GM12878 (cell line): ENCODE measurements around the gene COL5A1. TPM values are rescaled to one million over a fixed set of nuclear protein-coding genes. Genes with fewer than 3 reads are reported as not detected.

ENCODE experiments used
- ATAC-seq: fragments of 200-7000 bp; cut with Tn5 transposase; 3 replicates; pipeline ENCODE4 v1.9.1; 2020; ENCODE audit warnings: mild to moderate bottlenecking, moderate library complexity
- BruUV-seq: library from RNA; stranded (reverse); fragments of 400-500 nt; replicated peaks from 2 replicates; lab custom pipeline; 2021; lab: Mats Ljungman, UMichigan
- CTCF ChIA-PET: fragments of 300-600 bp; sonication (Branson Sonifier 250); formaldehyde crosslinking; extraction: SDS; loops from one replicate; lab custom pipeline; 2021; ENCODE audit warnings: inconsistent platforms; lab: Yijun Ruan, JAX
- POLR2A ChIA-PET: fragments of 350-600 bp; formaldehyde crosslinking; extraction: SDS; loops from one replicate; lab custom pipeline; 2021; ENCODE audit warnings: inconsistent platforms; lab: Charles Lee
- RAD21 ChIA-PET: fragments of 300-600 bp; sonication (Branson Sonifier 250); formaldehyde crosslinking; loops from one replicate; lab custom pipeline; 2023; ENCODE audit warnings: antibody characterized with exemption; ENCODE audit not compliant: unreplicated experiment; lab: Charles Lee
- SMC1A ChIA-PET: fragments of 300-600 bp; sonication (Branson Sonifier 250); formaldehyde crosslinking; loops from one replicate; lab custom pipeline; 2023; ENCODE audit not compliant: unreplicated experiment, uncharacterized antibody; lab: Charles Lee
- DNase-seq: peaks from one replicate; pipeline ENCODE4 v3.0.0-alpha.2; 2011; ENCODE audit warnings: low read depth, low spot score
- FAIRE-seq: peaks from 3 replicates; lab custom pipeline; 2011; peaks lifted over from hg19 to GRCh38; lab: Jason Lieb, UNC
- H2AFZ ChIP-seq: 2 replicates; pipeline ENCODE4 v1.6.0; 2011; ENCODE audit warnings: low read depth, low read length, control low read depth; ENCODE audit not compliant: control insufficient read depth
- H3K27ac ChIP-seq: 2 replicates; pipeline ENCODE4 v1.5.1; 2011; ENCODE audit warnings: control low read depth; ENCODE audit not compliant: control insufficient read depth, insufficient read depth
- H3K27me3 ChIP-seq, 2 experiments: replicated peaks in 1 of 2; 2 replicates each; pipeline versions ENCODE4 v1.6.0 to v1.6.1; 2011; ENCODE audit warnings: low read length in 1 of 2; ENCODE audit not compliant: control insufficient read depth in 2 of 2, insufficient read depth in 2 of 2
- H3K36me3 ChIP-seq, 2 experiments: 2 replicates each; pipeline ENCODE4 v1.5.1; 2011; ENCODE audit warnings: low read length in 1 of 2; ENCODE audit not compliant: control insufficient read depth in 2 of 2, insufficient read depth in 2 of 2
- H3K4me1 ChIP-seq: 2 replicates; pipeline ENCODE4 v1.6.1; 2011; ENCODE audit warnings: mild to moderate bottlenecking, low read length, moderate library complexity, mixed read lengths; ENCODE audit not compliant: control insufficient read depth, insufficient read depth
- H3K4me2 ChIP-seq: 2 replicates; pipeline ENCODE4 v1.6.0; 2011; ENCODE audit warnings: control low read depth; ENCODE audit not compliant: control insufficient read depth, insufficient read depth
- H3K4me3 ChIP-seq: fragments of 200-600 bp; sonication (generic); 2 replicates; pipeline ENCODE4 v1.5.1; 2016
- H3K79me2 ChIP-seq: 2 replicates; pipeline ENCODE4 v1.6.0; 2011; ENCODE audit warnings: low read length; ENCODE audit not compliant: control insufficient read depth, insufficient read depth
- H3K9ac ChIP-seq: 2 replicates; pipeline ENCODE4 v1.8.0; 2011; ENCODE audit warnings: low read length, control low read depth, mixed read lengths; ENCODE audit not compliant: control insufficient read depth, insufficient read depth
- H3K9me3 ChIP-seq: replicated peaks from 3 replicates; pipeline ENCODE4 v1.5.1; 2011; ENCODE audit warnings: mild to moderate bottlenecking, low read length; ENCODE audit not compliant: control insufficient read depth, insufficient read depth
- H4K20me1 ChIP-seq: 2 replicates; pipeline ENCODE4 v1.6.0; 2011; ENCODE audit not compliant: control insufficient read depth, insufficient read depth
- BACH1 ChIP-seq: fragments of 450-650 bp; IDR thresholded peaks from 2 replicates; pipeline ENCODE4 v1.6.1; 2017; ENCODE audit warnings: mild to moderate bottlenecking, borderline replicate concordance
- ZBTB4 ChIP-seq: fragments of 450-650 bp; formaldehyde crosslinking; IDR thresholded peaks from 2 replicates; pipeline ENCODE4 v1.4.0; 2022; ENCODE audit warnings: mild to moderate bottlenecking, moderate library complexity
- WGBS: methylation state at CpG from one replicate; pipeline ENCODE4 v1.1.6; 2016; ENCODE audit warnings: low lambda C conversion rate; ENCODE audit not compliant: insufficient replicate concordance, insufficient coverage; ENCODE audit errors: missing lambda C conversion rate; 5-methylcytosine and 5-hydroxymethylcytosine counted together
- in situ Hi-C: fragments of 300-500 bp; cut with MboI; formaldehyde crosslinking; loops from 9 replicates; pipeline ENCODE4 v1.14.3; 2018; ENCODE audit warnings: mixed read lengths
- intact Hi-C: fragments of 100-400 bp; cut with micrococcal nuclease; formaldehyde crosslinking; loops from one replicate; pipeline ENCODE4 v1.14.2; 2022; ENCODE audit not compliant: unreplicated experiment
- polyA plus RNA-seq, 11 experiments: library from polyadenylated mRNA; depleted of rRNA in 4 of 11; unstranded in 6 of 11; stranded (reverse) in 5 of 11; fragments of >200 nt; fragmentation: Nextera tagmentation in 4 of 11; fragmentation: Illumina TruSeq in 1 of 11; extraction: Ambion mirVana in 4 of 11; extraction: Trizol in 1 of 11; gene quantifications; 1 replicate in 1 of 11; 2 replicates in 10 of 11; pipeline versions ENCODE4 v1.2.1 to v1.2.3, GENCODE V29; 2011 to 2016; ENCODE audit warnings: inconsistent platforms in 2 of 11, missing spikeins in 2 of 11, low read depth in 1 of 11
- total RNA-seq, 4 experiments: library from RNA; depleted of rRNA in 3 of 4; stranded (reverse); fragments of >200 nt in 3 of 4; fragmentation: Illumina TruSeq in 1 of 4; extraction: Trizol in 1 of 4; gene quantifications; 2 replicates each; pipeline versions ENCODE4 v1.2.1 to v1.2.3, GENCODE V29; 2013 to 2021

COL5A1 gene
- total and polyA plus RNA-seq, 10 of the 15 experiments (the other 5 are each of a cell fraction or from before 2014, with no cell fraction given): under 0.01 to 0.15 (median 0.13) TPM; not detected in 4

- RAD21 ChIA-PET: no interaction called here
- H4K20me1 ChIP-seq: no peaks in the 10 kb centered on the region
- TF ChIP-seq BACH1 (no peak), ZBTB4 (CRISPR knock-in tag) (no peak)
- TF ChIP-seq, all 136 proteins: peak for 0
- in situ Hi-C loops (no loop called here), intact Hi-C loops (no loop called here)
- Histone ChIP-seq H3K27ac (no peak overlapping the region), H3K9me3 (no peaks in the 10 kb centered on the region; the same call in 1 of the 3 replicates), H3K27me3 (no peaks in the 10 kb centered on the region; a peak in 1 of 4 replicates), H3K79me2 (no peaks in the 10 kb centered on the region), H3K9ac (no peak overlapping the region), H2AFZ (no peak overlapping the region), H3K4me1 (no peaks in the 10 kb centered on the region; the same call in 1 of the 2 replicates), H3K4me2 (no peak overlapping the region), H3K36me3 (no peaks in the 10 kb centered on the region), H3K4me3 (no peak overlapping the region)
- ATAC-seq (no peak), DNase-seq (no peak), FAIRE-seq (no peak)
- 25% methylated on average over 4 of the region's 4 CpGs for WGBS
- no TSS peak for BruUV-seq
- SMC1A ChIA-PET: no interaction called here
- CTCF ChIA-PET: no interaction called here
- POLR2A ChIA-PET: no interaction called here
These were observed 235.9 kb downstream of the COL5A1 start for GRCh38 chr9:134877541-134877940.
